Hepatocyte (in vitro differentiated cells): Measurements from ENCODE around the gene ARHGAP26. TPM values are rescaled to one million over a fixed set of nuclear protein-coding genes. Genes with fewer than 3 reads are reported as not detected.

ENCODE experiments used
- DNase-seq: peaks from one replicate; pipeline ENCODE4 v3.0.0-alpha.2; 2016; ENCODE audit warnings: low spot score
- H2AFZ ChIP-seq: fragments of 200-600 bp; sonication (generic); 2 replicates; pipeline ENCODE4 v1.6.0; 2016; ENCODE audit warnings: antibody characterized with exemption, mild to moderate bottlenecking
- H3K27ac ChIP-seq: fragments of 200-600 bp; sonication (generic); 2 replicates; pipeline ENCODE4 v1.5.1; 2016; ENCODE audit warnings: mild to moderate bottlenecking
- H3K27me3 ChIP-seq: fragments of 200-600 bp; sonication (generic); 2 replicates; pipeline ENCODE4 v1.6.1; 2016
- H3K36me3 ChIP-seq: fragments of 200-600 bp; sonication (generic); replicated peaks from 2 replicates; pipeline ENCODE4 v1.5.1; 2016; ENCODE audit warnings: low read depth; ENCODE audit not compliant: insufficient read depth
- H3K4me1 ChIP-seq: fragments of 200-600 bp; sonication (generic); 2 replicates; pipeline ENCODE4 v1.5.1; 2016; ENCODE audit warnings: mild to moderate bottlenecking, moderate library complexity; ENCODE audit not compliant: insufficient read depth
- H3K4me2 ChIP-seq: fragments of 200-600 bp; sonication (generic); 2 replicates; pipeline ENCODE4 v1.6.0; 2016
- H3K4me3 ChIP-seq: fragments of 200-600 bp; sonication (generic); 2 replicates; pipeline ENCODE4 v1.5.1; 2016; ENCODE audit warnings: mild to moderate bottlenecking
- H3K79me2 ChIP-seq: fragments of 200-600 bp; sonication (generic); 2 replicates; pipeline ENCODE4 v1.6.0; 2017; ENCODE audit warnings: mild to moderate bottlenecking
- H3K9me2 ChIP-seq: fragments of 200-600 bp; sonication (generic); replicated peaks from 2 replicates; pipeline ENCODE4 v1.6.0; 2017; ENCODE audit warnings: mild to moderate bottlenecking; ENCODE audit not compliant: insufficient read depth
- H3K9me3 ChIP-seq: fragments of 200-600 bp; sonication (generic); 2 replicates; pipeline ENCODE4 v1.5.1; 2016; ENCODE audit warnings: low read depth, mild to moderate bottlenecking
- H4K20me1 ChIP-seq: fragments of 200-600 bp; sonication (generic); 2 replicates; pipeline ENCODE4 v1.6.0; 2016; ENCODE audit warnings: mild to moderate bottlenecking; ENCODE audit not compliant: insufficient read depth, poor library complexity, severe bottlenecking
- CTCF ChIP-seq: fragments of 200-600 bp; sonication (generic); IDR thresholded peaks from 2 replicates; pipeline ENCODE4 v1.5.1; 2016; ENCODE audit warnings: antibody characterized with exemption, mild to moderate bottlenecking; ENCODE audit not compliant: poor library complexity
- EZH2 ChIP-seq: fragments of 200-600 bp; sonication (generic); IDR thresholded peaks from 2 replicates; pipeline ENCODE4 v1.6.1; 2016; ENCODE audit warnings: antibody characterized with exemption, mild to moderate bottlenecking, borderline replicate concordance
- EZH2phosphoT487 ChIP-seq: fragments of 200-600 bp; sonication (generic); IDR thresholded peaks from one replicate; pipeline ENCODE4 v1.6.1; 2018; ENCODE audit warnings: antibody characterized with exemption, mild to moderate bottlenecking, low read depth, moderate library complexity; ENCODE audit not compliant: unreplicated experiment, severe bottlenecking
- WGBS: methylation state at CpG from one replicate; pipeline ENCODE4 v1.1.6; 2016; ENCODE audit warnings: low lambda C conversion rate; ENCODE audit errors: missing lambda C conversion rate; 5-methylcytosine and 5-hydroxymethylcytosine counted together
- polyA plus RNA-seq: library from polyadenylated mRNA; unstranded; fragments of >200 nt; fragmentation: Nextera tagmentation; extraction: Ambion mirVana; gene quantifications from 2 replicates; pipeline ENCODE4 v1.2.1, GENCODE V29; 2016
- total RNA-seq: library from RNA; depleted of rRNA; stranded (reverse); fragments of >200 nt; gene quantifications from 2 replicates; pipeline ENCODE4 v1.2.3, GENCODE V29; 2014

ARHGAP26 gene
- total and polyA plus RNA-seq, 2 experiments from 2014 or later: 16.5 to 19.8 TPM

DNA sequence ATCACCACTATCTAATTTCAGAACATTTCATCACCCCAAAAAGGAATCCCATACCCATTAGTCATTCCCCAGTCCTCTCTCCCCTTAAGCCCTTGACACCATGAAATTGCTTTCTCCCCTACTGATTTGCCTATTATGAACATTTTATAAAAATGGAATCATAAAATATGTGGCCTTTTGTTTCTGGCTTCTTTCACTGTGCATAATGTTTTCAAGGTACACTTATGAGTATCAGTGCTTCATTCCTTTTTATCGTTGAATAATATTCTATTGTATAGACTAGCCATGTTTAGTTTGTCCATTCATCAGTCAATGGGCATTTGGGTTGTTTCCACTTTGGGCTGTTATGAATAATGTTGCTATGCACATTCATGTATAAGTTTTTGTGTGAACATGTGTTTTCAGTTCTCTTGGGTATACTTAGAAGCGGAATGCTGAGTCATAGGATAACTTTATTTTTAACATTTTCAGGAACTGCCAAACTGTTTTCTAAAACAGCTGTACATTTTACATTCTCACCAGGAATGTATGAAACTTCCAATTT, 43.9 kb upstream of the ARHGAP26 start:
- Histone ChIP-seq H3K79me2 (no peaks in the 10 kb centered on the region), H3K9me2 (no peaks in the 10 kb centered on the region), H3K27ac (no peak overlapping the region), H3K9me3 (no peaks in the 10 kb centered on the region), H2AFZ (no peak overlapping the region), H3K4me3 (no peak overlapping the region), H4K20me1 (no peaks in the 10 kb centered on the region), H3K27me3 (no peaks in the 10 kb centered on the region), H3K4me2 (no peak overlapping the region), H3K36me3 (no peaks in the 10 kb centered on the region), H3K4me1 (no peaks in the 10 kb centered on the region)
- 86% methylated on average over 2 of the region's 2 CpGs for WGBS
- TF ChIP-seq EZH2 (no peak), EZH2phosphoT487 (no peak), CTCF (no peak)
- no peak for DNase-seq

GRCh38 chr5:142727735-142728047, 42.5 kb upstream of the ARHGAP26 start:
- H2AFZ ChIP-seq: no peak overlapping the region
- no peaks in the 10 kb centered on the region for H3K36me3 ChIP-seq
- no peak overlapping the region for H3K4me3 ChIP-seq
- no peak for DNase-seq
- WGBS: 77% methylated on average over 2 of the region's 2 CpGs
- TF ChIP-seq EZH2phosphoT487 (no peak), CTCF (no peak), EZH2 (no peak)
- no peak overlapping the region for H3K27ac ChIP-seq
- no peaks in the 10 kb centered on the region for H3K79me2 ChIP-seq
- H3K27me3 ChIP-seq: no peaks in the 10 kb centered on the region
- no peaks in the 10 kb centered on the region for H3K9me3 ChIP-seq
- H4K20me1 ChIP-seq: no peaks in the 10 kb centered on the region
- no peak overlapping the region for H3K4me2 ChIP-seq
- H3K9me2 ChIP-seq: no peaks in the 10 kb centered on the region
- H3K4me1 ChIP-seq: no peaks in the 10 kb centered on the region

DNA sequence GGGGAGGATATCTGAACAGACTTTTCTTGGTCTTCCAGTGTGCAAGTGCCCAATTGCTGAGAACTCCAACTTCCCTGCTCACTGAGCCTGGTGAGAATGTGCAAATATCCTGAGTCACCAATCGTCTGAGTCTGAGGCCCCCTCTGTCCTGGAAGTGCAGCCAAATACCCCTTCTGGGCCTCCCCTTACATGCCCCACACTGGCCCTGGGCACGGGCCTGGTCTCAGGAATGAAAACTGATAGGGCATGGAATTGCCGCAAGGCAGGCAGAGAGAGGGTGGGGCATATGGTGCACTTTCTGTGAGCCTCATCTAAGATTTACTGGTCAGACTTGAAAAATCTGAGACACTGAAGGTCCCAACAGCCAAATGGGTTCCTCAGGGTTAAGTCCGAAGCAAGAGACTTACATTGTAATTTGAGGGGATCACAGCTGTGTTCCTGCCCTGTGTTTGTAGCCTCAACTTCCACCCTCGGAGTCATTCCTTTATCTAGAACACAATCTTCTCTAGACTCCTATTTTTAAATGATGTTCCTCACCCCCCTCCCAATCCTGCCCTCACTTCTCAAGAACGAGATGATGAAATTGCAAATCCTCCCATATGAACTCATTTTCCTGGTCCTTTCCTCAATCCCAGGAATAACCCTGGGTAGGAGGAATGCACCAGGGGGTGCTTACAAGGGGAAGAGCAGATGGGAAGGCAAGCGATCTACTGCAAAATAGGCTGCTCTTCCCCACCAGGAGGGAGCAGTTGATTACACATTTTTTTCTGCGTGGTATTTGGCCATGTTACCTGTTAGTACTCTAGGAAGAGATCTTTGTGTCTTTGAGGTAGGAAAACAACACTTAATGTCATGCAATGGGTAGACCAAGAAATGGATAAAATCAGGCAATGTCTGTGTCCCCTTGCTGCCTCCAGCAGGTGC, 34.6 kb upstream of the ARHGAP26 start:
- Histone ChIP-seq H3K9me2 (no peaks in the 10 kb centered on the region), H3K79me2 (no peaks in the 10 kb centered on the region)

More for the DNA sequence above, 34.6 kb upstream of the ARHGAP26 start:
- Histone ChIP-seq H3K4me1 (no peaks in the 10 kb centered on the region), H3K27ac (no peak overlapping the region), H3K27me3 (no peaks in the 10 kb centered on the region), H3K36me3 (no peaks in the 10 kb centered on the region), H4K20me1 (no peaks in the 10 kb centered on the region), H3K4me2 (no peak overlapping the region), H2AFZ (no peak overlapping the region), H3K9me3 (no peaks in the 10 kb centered on the region), H3K4me3 (no peak overlapping the region)
- TF ChIP-seq CTCF (no peak), EZH2 (no peak), EZH2phosphoT487 (no peak)
- 84% methylated on average over 8 of the region's 8 CpGs for WGBS
- DNase-seq: no peak
